Hepatic stellate cell (primary cell): ENCODE data around the gene ESRP2.

Experiments
- DNase-seq: peaks from one replicate; pipeline ENCODE4 v3.0.0; 2011; ENCODE audit warnings: low spot score

The ESRP2 gene

DNA sequence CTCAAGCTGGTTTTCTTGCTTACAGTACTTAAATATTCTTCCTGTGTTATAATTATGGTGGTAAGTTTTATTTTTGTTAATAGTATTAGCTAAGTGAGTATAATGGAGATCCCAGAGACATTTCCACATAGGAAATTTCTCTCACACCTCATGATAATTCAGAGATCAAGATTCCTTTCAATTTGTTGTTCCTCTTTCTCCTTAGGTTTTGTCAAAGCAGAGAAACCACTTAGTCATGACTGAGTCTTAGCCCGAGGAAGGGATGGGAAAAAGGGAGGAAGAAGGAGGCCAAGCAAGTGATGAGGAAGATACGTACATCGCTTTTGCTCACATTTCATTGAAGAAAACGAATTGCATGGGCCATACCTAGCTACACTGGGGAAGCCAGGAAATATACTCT lies 18.4 kb downstream of the ESRP2 start:
- no peak for DNase-seq

DNA sequence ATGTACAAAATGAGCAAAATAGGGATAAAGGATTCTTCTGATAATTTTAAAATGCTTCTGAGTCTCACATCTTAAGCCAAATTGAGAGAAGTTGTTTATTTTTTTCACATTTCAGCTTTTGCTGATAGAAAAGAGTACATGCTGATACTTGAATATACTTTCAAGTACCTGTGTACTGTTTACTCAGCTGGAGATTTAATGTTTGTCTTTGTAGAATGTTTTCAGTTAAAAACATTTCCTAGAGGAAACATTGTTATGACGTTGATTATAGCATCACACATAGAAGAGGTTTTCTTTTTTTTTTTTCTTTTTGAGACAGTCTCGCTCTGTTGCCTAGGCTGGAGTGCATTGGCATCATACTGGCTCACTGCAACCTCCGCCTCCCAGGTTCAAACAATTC lies 19.7 kb downstream of the ESRP2 start:
- no peak for DNase-seq

DNA sequence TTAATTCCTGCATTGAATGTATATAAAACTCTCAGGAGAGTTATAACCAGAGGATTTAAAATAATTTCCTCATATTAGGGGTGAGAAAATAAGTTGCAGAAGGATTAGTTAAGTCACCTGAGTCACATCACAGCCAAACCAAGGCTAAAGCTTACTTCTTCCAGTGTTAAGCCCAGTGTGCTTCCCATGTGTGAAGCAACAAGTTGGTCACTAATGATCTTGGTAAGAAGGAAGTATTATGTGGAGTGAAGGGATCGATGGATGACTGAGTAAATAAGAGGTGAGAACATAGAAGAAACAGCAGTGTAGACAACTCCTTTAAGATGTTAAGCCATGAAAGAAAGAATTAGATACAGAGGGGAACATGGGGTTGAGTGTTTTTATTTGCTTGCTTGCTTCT lies 20.6 kb downstream of the ESRP2 start:
- no peak for DNase-seq

DNA sequence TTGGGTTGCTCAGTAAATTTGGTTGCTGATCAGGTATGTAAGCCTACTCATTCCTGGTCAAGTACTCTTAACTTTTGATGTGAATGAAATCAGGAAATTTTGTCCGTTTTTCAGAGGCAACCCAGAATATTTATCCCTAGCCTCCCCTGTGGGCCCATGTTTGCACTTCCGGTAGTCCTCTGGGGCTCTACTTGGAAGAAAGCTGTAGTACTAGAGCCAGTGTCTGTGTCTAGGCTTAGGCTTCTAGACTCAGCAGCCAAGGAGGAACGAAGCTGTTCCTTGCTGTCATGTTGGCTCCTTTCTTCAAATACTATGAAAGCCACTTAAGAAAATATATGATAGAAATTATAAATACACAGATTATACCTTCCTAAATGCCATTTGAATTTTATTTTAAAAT lies 21.2 kb downstream of the ESRP2 start:
- DNase-seq, result no peak

DNA sequence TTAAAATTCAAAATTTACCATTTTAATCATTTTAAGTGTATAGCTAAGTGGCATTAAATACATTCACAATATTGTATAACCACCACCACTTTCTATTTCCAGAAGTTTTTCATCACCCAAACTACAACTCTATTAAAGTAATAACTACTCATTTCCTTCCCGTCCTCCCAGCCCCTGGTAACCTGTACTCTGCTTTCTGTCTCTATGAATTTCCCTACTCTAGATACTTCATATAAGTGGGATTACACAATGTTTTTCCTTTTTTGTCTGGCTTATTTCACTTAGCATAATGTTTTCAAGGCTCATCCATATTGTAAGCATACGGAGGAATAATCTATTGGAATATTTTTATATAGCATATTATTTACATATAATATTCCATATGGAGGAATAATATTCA lies 29.7 kb downstream of the ESRP2 start:
- no peak for DNase-seq

DNA sequence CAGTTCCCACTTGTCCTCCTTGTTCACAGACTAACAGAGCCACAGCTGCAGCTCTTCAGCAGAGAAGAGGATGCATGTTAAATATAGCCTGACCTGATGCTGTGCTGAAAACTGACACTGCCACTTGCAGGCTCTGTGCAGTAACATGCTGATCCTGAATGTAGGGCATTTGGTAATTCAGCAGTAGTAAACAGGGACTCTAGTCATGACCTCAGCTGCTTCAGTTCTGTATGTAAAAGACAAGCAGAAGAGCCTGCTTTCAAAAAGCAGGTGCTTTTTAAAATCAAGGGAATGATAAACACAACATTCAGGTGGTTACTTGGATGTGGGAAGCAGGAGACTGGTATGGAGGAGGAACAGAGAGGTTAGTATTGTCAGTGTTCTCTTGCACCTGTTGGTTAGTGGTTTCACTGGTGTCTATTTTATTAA lies 33.8 kb downstream of the ESRP2 start:
- DNase-seq, result no peak

DNA sequence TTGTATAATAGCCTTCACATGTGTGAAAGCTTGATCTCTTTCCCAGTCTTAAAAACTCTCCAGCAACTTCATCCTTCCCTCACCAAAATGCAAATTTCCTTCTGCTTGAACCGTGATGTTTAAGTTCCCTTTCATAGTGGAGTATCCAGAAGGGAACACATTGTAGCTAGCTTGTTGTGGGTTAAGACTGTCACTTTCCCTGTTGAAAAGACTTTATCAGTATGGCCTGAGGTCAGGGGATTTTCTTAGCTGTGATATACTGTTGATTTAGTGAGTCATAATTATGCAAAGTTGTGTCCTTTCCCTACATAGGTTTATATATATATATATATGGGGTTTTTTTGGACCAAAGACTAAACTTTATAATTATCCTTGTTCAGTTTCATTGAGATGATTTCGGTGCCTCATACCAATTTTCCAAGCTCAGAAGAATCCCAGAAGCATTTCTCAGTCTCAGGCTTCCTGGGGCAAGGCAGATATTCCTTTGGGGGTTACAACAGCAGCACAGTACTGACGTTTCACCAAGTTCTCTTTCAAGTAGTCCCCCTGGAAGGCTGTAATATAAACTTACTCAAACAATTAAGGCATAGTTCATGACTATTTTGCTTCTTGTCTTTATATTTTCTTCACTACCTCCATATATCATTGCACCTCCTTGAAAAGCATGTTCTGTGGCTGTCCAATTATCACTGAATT lies 35.7 kb downstream of the ESRP2 start:
- DNase-seq, result peak; percentile 16

DNA sequence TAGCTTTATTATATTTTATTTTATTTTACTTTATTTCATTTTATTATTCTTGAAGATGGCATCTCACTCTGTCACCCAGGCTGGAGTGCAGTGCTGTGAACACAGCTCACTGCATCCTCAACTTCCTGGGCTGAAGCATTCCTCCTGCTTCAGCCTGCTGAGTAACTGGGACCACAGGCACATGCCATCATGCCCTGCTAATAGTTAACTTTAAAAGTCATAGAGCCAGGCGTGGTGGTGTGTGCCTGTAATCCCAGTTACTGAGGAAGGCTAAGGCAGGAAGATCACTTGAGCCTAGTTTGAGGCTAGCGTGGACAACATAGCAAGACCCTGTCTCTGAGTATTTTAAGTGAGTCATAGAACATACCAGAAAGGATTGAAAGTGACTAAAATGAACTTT lies 38.7 kb downstream of the ESRP2 start:
- no peak for DNase-seq

DNA sequence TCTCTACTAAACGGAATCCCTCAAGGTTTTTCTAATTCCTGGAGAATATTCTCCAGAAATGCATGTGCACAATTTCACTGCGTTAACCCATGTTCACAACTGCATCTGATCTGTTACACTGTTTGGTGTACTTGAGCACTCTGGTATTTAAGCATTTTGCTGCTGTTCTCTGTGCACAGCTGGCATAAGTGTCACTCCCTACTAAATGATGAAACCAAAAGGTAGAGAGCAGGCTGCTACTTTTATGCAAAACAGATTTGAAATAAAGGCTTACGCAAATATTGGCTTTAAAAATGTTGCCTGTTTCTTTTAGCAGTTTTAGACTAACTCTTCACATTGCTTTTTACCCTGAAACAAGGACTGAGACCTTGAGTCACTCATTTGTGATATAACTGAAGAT lies 41.7 kb downstream of the ESRP2 start:
- DNase-seq, result no peak

DNA sequence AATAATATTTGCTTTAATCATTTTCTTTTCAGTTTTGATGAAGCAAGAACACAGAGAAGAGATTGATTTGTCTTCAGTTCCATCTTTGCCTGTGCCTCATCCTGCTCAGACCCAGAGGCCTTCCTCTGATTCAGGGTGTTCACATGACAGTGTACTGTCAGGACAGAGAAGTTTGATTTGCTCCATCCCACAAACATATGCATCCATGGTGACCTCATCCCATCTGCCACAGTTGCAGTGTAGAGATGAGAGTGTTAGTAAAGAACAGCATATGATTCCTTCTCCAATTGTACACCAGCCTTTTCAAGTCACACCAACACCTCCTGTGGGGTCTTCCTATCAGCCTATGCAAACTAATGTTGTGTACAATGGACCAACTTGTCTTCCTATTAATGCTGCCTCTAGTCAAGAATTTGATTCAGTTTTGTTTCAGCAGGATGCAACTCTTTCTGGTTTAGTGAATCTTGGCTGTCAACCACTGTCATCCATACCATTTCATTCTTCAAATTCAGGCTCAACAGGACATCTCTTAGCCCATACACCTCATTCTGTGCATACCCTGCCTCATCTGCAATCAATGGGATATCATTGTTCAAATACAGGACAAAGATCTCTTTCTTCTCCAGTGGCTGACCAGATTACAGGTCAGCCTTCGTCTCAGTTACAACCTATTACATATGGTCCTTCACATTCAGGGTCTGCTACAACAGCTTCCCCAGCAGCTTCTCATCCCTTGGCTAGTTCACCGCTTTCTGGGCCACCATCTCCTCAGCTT lies 45.0 kb downstream of the ESRP2 start:
- no peak for DNase-seq

DNA sequence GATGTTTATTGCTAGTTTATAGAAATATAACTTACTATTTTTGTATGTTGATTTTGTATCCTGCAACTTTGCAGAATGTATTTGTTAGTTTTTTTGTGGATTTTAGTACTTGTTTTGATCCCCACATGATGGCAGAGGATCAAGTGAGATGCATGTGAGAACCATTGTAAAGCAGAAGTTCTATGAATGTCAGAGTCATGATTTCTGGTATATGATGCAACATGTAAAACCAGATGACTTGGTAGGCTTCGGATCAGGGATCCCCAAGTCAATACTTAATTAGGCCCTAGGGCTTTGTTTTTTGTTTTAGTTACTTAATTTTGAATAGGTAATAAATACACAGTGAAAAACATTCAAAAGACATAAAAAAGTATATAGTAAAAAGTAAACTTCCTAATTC lies 45.8 kb downstream of the ESRP2 start:
- DNase-seq, result no peak

DNA sequence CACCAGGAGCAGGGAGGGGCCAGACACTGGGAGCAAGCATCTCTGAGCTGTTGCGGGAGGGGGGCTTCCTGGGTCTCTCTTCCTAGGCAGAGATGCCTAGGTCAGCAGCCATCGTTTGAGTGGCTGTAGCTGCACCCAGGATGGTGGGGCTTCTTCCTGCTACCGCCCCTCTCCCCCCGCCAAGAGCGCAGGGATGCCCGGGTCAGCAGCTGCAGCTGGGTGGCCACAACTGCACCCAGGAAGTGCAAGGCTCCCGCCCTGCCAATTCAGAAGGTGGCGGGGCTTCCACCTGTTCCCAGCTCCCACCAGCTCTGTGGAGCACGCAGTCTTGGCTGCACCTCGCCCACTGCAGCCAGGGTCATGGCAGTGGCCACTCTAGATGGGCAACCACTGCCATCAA lies 47.8 kb downstream of the ESRP2 start:
- no peak for DNase-seq

DNA sequence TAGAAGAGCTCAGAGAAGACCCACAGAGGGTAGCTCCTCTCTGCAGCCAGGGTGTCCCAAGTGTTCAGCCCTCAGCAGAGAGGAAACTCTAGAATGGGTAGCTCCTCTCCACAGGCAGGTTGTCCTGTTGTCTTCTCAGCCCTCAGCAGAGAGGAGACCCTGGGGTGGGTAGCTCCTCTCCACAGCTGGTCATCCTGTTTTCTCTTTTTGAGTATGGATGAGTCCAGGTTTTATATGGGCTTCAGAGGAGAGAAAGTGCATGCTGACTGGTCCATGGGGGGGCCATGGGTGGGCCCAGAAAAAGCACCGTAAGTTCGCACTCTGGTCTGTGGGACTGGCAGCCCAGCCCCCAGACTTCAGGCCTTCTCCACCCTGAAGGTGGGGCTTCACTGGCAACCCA lies 48.4 kb downstream of the ESRP2 start:
- no peak for DNase-seq

DNA sequence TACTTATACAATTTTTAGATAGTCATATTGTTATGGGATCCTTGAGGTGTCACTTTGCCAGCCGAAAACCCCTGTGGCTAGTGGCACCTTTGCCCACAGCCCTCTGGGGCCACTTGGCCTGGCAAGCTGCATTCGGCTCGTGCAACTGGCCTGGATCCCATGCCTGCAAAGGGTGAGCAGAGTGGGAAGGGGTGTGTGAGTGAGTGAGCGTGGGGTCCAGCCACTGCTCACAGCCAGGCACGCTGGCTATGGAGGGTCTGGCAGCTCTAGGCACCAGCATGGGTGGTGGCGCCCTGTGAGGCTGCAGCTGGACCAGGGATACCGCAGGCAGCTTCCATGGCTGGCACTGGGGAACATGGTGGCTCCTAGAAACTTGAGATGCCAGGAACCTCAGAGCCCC lies 49.0 kb downstream of the ESRP2 start:
- DNase-seq, result no peak

DNA sequence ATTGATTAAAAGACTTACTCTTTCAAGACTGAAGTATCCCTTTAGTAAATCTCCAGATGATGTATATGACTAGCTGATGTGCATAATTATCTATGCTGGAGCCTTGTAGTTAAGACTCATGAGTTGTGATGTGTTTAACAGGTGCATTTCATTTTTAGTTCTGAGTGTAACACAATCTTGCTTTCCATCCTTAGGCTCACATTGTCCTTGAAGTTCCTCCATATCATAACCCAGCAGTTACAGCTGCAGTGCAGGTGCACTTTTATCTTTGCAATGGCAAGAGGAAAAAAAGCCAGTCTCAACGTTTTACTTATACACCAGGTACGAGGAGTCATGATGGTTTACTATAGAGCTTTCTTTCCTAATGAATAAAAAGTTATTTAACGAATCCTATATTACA lies 52.9 kb downstream of the ESRP2 start:
- no peak for DNase-seq

DNA sequence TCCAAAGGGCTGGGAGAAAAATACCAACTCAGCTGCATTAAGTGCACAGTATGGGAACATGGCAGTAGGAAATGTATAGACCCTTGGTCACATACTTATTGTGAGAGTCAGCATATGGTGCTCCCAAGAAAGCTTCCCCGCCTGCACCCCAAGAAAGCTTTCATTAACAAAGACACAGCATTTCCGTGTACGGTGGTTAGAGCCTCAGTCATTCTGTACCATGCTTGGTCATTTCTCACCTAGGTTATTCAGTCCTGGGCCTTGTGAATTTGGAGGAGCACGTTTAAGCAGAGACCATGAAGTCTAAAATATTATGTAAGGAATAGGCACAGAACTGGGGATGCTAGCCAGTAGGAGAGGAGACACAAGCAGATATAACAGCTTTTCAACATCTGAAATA lies 56.1 kb downstream of the ESRP2 start:
- no peak for DNase-seq

DNA sequence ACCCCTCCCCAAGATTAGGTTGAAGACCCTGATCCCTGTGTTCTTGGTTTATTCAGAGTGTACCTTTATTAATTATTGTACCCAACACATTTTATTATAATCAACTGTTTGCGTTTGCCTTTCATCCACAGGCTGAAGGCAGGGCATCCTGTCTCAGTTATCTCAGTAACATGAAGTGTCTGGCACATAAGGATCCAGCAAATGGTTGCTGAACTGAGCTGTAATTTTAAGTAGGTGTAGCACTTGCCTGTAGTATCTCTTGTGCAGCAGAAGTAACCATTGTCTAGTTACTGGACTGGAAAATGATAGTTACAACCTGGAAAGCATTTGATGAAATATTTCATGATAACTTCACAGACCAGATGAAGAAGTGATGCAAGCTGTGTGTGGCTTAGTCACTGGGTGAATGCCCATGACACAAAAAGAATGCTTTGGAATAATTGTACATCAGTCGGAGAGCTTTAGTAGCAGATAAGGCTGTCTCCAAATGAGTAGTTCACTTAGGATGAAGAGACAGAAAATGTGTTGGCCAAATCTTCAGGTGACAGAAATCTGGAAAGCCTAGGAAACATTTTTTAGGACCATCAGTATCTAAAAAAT lies 56.6 kb downstream of the ESRP2 start:
- no peak for DNase-seq
